HG03175 (cell line): Measurements from ENCODE around the gene CD19.
A peak's percentile ranks its signal among the peaks of the same experiment; 100 is the strongest.
"Not testable (repeated sequence)": the region's sequence is repeated elsewhere in the genome, so short reads cannot be mapped to it uniquely, and the experiment has no call there.

Experiments
- ATAC-seq: cut with Tn5 transposase; IDR thresholded peaks from one replicate; pipeline ENCODE4 v1.9.1; 2021; ENCODE audit warnings: mild to moderate bottlenecking, moderate library complexity; ENCODE audit not compliant: unreplicated experiment

CD19 gene

GRCh38 chr16:28935924-28936783 lies 4.4 kb downstream of the CD19 start:
- peak; percentile 75 for ATAC-seq

GRCh38 chr16:28936784-28937155 lies 5.0 kb downstream of the CD19 start:
- ATAC-seq: no peak

- no peak for ATAC-seq
These were observed 5.6 kb downstream of the CD19 start for GRCh38 chr16:28937222-28937876.

DNA sequence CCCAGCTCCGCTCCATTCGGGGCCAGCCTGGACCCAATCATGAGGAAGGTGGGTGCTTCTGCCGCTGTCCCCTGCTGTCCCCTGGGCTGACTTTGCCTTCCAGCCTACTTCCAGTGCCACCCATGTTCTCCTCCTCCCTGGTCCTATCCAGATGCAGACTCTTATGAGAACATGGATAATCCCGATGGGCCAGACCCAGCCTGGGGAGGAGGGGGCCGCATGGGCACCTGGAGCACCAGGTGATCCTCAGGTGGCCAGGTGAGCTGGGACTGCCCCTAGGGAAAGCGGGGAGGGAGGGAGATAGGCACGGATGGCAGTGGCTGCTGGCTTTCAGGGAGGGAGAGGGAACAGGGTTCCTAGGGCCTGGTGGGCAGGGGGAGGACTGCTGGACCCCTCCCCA lies 7.0 kb downstream of the CD19 start:
- ATAC-seq: no peak

DNA sequence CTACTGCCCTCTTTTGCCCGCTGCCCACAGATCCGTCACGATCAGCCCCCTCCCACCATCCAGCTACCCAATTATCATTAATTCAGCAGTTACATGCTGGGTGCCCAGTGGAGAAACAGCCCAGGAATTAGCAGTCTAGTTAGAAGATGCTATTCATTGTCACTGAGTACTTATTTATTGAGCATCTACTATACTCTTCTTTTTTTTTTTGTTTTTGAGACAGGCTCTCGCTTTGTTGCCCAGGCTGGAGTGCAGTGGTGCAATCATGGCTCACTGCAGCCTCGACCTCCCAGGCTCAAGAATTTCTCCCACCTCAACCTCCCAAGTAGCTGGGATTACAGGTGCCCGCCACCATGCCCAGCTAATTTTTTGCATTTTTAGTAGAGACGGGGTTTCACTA lies 8.1 kb downstream of the CD19 start:
- not testable (repeated sequence) for ATAC-seq

DNA sequence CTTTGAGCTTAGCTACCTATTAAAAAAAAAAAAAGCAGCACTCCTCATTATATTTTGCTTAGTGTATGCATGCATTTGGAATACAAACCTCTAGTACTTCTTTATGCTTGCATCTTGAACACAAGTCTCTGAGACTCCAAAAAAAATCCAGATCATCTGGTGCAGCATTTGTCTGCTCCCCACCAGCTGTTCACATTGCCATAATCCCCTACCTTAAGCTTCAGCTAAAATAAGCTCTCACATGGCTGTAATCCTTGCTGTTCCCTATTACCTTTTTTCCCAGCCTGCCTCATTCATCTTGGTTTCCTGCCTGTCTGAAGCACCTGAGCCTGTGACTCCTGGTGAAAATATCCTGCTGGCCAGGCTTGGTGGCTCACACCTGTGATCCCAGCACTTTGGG lies 11.5 kb downstream of the CD19 start:
- ATAC-seq: no peak

DNA sequence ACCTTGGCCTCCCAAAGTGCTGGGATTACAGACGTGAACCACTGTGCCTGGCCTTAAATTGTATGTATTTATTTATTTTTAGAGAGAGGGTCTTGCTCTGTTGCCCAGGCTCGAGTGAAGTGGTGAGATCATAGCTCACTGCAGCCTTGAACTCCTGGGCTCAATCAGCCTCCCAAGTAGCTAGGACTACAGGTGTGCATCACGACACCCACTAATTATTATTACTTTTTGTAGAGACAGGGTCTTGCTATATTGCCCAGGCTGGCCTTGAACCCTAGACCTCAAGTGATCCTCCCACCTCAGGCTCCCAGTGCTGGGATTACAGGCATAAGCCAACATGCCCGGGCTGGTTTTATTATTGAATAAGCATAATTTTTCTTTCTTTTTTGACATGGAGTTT lies 14.9 kb downstream of the CD19 start:
- ATAC-seq: no peak

- peak; percentile 95 for ATAC-seq
These were observed 19.1 kb downstream of the CD19 start, which contains the start of gene NFATC2IP for GRCh38 chr16:28950648-28951409. NFATC2IP (plus strand) TSS chr16:28950937; CDS start chr16:28951012, 75 bp downstream.

DNA sequence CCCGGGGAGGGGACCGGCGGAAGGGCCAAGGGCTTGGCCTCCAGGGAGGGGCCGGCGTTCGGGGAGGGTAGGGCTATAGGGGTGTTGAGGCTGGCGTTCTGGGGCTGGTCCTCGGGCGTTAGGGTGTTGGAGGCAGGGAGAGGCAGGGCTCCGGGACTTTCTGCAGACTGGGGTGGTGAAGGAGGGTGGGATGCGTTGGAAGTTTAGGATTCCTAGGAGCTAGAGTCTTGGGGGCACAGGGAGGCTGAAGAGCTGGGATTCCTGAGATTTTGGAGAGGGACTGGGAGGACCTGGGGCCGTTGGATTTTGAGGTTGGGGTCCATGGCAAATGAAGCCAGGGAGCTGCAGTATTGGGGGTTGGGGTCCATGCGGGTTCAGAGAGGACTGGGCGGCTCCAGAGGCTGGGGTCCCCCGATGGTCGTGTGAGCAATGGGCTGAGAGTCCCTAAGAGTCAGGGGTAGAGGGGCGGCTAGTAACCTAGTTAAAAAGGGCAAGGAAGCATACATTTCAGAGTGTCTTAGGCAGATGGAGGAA lies 19.7 kb downstream of the CD19 start:
- ATAC-seq: peak; percentile 21

DNA sequence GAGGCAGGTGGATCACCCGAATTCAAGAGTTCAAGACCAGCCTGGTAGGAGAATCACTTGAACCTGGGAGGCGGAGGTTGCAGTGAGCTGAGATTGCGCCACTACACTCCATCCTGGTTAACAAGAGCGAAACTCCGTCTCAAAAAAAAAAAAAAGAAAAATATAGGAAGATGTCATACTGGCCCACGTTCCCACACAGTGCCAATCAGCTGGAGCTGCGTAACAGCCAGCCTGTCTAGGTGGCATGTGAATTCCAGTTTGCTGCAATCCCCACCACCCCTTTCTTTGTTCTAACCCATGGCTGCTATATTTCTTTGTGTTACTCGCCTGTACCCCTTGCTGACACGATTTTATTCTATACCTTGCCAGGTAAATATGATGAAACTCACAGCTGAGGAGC lies 26.4 kb downstream of the CD19 start:
- ATAC-seq: no peak

GRCh38 chr16:28958836-28959235 lies 27.1 kb downstream of the CD19 start:
- ATAC-seq: no peak

DNA sequence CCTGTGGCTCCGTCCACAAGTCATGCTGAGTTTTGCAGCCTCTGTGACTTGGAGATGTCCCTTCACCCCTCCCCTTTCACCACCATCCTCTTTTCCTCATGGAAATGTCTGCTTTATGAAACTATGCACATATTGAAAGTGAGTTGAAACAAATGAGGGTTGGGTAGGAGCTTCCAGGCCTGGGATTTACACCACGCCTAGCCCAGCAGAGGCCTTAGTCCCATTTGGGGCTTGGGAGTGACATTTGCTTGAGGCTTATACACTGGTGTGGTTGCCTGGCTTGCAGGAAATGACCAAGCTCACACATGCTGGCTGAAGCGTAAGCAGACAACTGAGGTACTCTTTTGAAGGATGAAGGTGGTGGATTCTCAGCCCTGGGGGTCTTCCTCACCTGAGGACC lies 32.3 kb downstream of the CD19 start:
- ATAC-seq: no peak

GRCh38 chr16:28964496-28964895 lies 32.7 kb downstream of the CD19 start:
- ATAC-seq: no peak

- ATAC-seq: no peak
These were observed 35.4 kb downstream of the CD19 start for GRCh38 chr16:28967156-28967555.

DNA sequence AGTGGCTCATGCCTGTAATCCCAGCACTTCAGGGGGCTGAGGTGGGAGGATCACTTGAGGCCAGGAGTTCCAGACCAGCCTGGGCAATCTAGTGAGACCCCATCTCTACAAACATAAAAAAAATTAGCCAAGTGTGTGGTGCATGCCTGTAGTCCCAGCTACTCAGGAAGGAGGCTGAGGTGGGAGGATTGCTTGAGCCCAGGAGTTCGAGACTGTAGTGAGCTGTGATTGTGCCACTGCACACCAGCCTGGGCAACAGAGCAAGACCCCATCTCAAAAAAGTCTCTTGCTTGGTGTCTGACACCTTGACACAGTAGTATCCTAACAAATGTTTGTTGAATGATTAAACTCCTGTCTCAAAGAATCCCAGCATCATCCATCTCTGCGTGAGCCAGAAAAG lies 37.9 kb downstream of the CD19 start:
- not testable (repeated sequence) for ATAC-seq

DNA sequence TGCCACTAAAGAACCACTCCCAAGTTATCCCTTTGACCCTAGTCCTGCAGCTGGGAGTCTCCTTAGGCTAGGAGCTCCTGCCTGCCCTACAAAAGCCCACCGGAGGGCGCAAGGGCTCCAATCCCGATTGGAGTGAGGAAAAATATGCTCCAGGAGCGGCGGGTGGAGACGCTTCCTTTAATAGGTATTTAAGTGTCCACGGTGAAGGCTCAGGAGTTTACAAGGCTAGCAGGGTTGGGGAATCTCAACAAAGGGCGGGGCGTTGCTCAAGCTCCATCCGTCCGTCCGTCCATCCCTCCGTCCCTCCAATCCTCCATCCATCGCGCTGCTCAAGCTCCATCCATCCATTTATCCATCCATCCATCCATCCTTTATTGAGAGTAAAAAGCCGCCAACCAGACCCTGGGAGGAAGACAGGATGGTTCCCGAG lies 42.3 kb downstream of the CD19 start:
- peak; percentile 20 for ATAC-seq

DNA sequence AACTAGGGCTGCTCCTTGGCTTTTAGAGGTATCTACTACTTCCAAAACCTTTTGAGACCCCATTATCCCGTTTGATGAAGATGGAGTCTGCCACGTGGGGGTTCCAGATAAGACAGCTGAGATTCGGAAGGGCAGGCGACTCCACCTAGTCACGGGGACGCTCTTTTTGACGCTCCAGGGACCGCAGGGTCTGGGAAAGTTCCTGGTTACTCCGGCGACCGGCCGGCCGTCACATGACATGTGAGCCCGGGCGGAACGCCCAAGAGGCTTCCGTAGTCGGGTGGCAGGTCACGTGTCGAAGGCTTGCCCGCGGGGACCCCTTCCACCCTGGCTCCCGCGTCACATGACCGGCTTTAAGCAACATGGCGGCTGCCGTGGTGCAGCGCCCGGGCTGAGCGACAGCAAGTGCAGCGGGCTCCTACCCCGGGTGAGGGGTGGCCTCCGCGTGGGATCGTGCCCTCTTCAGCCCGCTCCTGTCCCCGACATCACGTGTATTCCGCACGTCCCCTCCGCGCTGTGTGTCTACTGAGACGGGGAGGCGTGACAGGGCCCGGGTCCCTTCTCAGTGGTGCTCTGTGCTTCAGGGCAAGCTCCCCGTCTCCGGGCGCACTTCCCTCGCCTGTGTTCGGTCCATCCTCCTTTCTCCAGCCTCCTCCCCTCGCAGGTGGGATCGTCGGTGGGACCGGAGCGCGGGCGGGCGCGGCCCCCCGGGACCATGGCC lies 42.8 kb downstream of the CD19 start, which contains the start of gene SPNS1:
SPNS1 (plus strand) TSS at position 342 of the 721 bp plus-strand sequence; CDS start at position 716, 374 bp downstream.
- peak; percentile 91 for ATAC-seq

DNA sequence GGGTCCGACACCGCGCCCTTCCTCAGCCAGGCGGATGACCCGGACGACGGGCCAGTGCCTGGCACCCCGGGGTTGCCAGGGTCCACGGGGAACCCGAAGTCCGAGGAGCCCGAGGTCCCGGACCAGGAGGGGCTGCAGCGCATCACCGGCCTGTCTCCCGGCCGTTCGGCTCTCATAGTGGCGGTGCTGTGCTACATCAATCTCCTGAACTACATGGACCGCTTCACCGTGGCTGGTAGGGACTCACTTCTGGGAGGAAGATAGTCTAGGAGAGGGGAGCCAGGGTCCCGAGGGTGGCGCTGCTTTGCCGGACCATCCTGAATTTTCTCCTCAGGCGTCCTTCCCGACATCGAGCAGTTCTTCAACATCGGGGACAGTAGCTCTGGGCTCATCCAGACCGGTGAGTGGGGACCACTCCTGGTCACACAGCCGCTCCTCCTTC lies 43.4 kb downstream of the CD19 start:
- peak; percentile 15 for ATAC-seq

GRCh38 chr16:28977703-28978662 lies 46.2 kb downstream of the CD19 start:
- ATAC-seq: no peak
